HG03103 (cell line): ENCODE data around the gene C1S.
A peak's percentile ranks its signal among the peaks of the same experiment; 100 is the strongest.
"Not testable (repeated sequence)": the region's sequence is repeated elsewhere in the genome, so short reads cannot be mapped to it uniquely, and the experiment has no call there.

ENCODE experiments used
- ATAC-seq: cut with Tn5 transposase; IDR thresholded peaks from one replicate; pipeline ENCODE4 v1.9.1; 2021; ENCODE audit warnings: low read depth; ENCODE audit not compliant: unreplicated experiment

Gene C1S

DNA sequence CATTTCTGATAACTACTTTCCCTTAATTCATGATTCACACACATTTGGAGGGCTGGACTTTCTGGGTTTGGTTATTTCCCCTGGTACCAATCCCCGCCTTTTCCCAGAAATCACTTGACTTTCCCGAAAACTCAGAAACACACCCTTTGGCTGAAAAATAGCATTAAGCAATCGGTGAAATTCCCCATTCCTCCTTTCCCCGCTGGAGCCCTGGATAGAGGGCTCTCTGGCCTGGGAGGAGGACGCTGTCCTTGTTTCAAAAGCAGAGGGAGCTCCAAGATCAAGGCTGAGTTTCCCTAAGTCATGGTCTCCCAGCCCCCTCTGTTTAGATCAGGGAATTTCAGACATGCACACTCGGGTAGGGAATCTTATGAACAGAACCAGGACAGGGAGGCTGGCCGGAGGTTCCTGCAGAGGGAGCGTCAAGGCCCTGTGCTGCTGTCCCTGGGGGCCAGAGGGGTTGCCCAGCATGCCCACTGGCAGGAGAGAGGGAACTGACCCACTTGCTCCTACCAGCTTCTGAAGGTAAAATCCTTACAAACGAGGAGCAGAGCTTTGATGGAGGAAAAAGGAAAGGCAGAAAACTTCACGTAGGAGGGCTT is at the start of gene C1S:
C1S (plus strand) TSS at position 366 of the 602 bp plus-strand sequence. CDS start 1,195 bp downstream, outside the sequence.
- no peak for ATAC-seq

DNA sequence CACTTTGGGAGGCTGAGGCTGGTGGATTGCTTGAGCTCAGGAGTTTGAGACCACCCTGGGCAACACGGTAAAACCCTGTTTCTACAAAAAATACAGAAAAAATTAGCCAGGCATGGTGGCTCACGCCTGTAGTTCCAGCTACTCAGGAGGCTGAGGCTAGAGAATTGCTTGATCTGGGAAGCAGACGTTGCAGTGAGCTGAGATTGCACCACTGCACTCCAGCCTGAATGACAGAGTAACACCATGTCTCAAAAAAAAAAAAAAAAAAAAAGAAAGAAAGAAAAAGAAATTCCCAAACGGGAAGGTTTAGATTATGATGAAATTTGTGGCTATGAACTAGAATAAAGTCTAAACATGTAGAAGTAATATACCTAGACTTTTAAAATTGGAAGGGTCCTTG is 49.1 kb upstream of the C1S start:
- ATAC-seq, result not testable (repeated sequence)

DNA sequence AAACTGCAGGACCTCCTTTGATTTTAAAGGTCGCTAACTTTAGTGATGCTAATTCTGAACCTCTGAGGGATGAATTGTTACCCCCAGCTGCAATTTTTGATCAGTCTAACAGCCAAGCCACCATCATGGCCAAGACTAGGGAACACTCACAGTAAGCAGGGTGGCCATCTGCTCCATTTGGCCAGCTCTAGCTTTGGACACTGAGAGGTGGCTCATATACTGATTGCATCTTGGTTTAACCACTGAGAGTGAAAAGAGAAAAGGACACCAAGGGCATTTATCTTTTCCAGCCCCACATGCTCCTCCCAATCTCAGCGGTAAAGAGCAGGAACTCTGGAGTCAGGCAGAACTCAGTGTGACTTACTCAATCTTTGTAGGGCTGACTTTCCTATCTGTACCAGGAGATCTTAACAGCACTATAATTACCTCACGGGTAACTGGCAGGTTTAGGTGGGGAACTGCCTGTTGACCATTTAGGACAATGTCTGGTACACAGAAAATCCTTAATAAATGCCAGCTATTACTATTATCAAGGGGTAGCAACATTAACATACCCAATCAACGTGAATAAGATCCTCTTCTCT is 48.4 kb upstream of the C1S start:
- no peak for ATAC-seq

DNA sequence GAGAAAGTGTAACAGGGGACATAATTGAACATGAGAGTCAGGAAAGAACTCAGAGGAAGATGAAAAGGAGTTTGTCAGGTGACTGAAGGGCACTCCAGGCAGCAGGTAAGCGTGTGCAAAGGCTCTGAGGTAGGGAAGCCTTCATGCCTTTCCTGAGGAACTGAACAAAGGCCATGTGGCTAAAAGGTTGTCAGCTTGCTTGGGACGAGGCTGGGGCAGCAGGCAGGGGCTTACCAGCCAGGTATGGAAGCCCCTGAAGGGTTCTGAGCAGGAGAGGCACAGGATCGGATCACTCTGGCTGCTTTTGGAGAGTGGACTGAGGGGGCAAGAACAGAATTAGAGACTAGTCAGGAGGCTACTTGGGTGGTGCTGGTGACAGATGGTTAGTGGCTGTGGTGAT is 47.4 kb upstream of the C1S start:
- ATAC-seq, result no peak

DNA sequence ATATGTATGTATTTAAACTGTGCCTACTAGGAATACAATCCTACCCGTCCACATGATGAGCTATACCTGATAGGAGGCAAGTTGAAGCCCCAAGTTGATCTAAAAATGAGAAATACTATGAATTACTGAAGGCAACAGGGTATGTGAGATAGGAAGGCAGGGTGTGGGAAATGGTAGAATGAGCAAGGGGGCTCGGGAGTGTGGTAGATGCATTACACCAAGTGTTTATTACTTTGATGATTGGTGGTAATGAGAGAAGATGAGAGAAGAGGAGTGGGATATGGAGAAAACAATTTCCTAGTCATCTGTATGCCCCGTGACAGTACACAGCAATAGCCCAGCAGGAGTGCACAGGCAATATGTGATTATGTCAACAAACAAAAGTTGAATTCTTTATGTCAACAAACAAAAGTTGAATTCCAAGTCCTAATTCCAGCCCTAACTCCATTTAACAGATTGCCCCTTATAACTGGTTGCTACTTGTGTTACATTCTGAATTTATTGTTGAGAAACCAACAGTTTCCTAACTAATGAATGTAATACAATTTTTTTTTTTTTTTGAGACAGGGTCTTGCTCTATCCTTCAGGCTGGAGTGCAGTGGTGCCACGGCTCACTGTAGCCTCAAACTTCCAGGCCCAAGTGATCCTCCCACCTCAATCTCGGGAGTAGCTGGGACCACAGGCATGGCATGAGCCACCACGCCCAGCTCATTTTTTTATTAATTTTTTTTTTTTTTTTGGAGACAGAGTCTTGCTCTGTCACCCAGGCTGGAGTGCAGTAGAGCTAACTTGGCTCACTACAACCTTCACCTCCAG is 44.8 kb upstream of the C1S start:
- no peak for ATAC-seq

DNA sequence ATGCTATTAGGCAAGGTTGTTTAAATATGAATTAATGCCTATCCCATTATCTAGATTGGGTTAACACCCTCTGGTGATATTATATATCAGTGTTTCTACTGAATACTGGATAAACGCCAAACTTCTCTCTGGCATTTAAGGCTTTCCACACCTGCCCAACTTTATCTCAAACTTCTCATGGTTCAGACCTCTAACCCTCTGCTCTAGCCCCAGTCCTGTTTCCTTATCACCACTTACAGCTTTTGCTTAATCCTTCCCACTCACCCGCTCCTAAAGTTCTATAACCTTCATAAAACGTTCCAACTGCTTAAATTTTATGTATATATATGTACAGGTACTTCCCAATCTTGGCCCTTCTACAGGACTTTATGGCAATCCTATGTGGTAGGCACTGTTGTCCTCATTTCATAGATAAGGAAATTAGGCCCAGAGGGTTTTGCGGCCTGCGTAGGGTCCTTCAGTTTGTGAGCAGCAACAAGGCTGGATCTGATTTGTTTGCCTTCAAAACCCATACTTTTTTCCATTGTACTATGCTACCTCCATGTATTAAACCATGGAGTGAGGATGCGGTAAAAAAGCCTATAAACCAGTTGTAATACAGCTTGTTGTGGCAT is 43.5 kb upstream of the C1S start:
- no peak for ATAC-seq

DNA sequence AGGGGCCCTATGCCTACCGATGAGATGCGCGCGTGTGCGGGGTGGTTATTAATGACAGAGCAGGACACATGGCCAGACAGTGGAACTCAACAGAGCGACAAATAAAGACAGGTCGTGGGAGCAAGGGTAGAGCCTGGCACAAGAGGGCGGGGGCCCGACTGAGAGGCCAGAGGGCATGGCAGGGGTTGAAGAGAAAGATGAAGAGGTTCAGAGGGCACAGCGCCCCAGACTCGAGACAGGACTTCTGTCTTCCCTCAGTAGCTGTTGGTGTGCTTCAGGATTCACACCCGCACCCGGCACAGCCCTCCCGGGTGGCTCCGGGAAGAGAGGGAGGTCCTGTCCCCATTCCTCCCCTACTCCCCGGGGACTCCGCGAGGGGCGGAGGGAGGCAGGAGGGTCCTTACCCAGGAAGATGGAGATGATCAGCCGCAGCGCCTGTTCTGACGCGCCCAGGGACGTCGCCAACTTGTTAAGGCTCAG is 42.6 kb upstream of the C1S start:
- ATAC-seq, result peak; percentile 12

DNA sequence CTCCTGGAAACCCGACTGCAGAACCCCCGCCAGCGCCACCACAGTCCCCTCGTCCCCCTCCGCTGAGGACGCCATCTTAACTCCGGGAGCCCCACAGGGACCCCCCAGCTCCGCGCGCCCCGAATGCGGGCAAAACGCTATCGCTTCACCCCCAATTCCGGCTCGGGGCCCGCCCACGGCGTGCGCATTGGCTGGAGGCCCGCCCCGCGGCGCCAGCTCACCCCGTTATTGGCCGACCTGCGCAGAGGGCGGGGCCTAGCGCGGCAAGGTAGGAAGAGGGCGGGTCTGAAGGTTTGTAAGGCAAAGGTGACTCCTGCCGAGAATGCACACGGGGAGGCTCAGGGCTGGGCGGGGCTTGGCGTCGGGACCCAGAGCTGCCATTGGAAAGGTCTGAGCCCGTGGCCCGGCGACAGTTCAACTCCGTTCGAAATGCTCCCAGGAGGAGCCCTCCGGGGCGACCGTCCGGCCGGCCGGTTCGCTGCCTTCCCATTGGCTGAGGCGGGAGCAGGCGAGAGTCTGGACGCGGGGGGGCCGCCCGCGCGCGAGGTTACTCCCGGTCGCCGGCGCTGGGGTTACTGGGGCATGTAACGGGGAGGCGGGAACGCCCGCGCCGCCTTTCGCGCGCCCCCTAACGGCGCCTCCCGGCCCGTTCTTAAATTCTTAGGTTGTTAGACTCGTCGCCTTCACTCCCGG is 42.0 kb upstream of the C1S start, which contains the start of gene LPCAT3:
LPCAT3 (minus strand) TSS at position 127 of the 693 bp plus-strand sequence; CDS start at position 75, 52 bp downstream.
- ATAC-seq, result peak; percentile 86

DNA sequence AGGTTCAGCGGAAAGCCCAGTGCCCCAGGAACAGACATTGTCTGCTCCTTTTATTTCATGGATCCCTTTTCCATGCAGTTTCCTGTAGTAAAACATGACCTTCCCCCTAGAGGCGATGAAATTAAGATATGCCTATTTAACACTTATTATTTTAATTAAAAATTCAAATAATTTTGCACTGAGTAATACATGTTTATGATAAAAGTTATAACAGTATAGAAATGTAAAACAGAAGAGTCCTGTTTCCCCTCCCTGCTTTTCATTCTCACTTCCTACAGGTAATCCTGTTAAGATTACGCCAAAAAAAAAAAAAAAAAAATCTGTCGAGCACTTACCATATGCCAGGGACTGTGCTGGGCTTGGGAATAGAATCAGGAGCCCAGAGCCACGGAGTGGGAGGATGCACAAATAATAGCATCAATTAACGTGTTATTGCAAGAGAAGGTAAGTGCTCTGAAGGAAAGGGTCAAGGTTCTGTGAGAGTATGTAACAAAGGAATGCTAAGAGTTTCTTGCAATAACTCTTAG is 41.4 kb upstream of the C1S start:
- ATAC-seq, result no peak

DNA sequence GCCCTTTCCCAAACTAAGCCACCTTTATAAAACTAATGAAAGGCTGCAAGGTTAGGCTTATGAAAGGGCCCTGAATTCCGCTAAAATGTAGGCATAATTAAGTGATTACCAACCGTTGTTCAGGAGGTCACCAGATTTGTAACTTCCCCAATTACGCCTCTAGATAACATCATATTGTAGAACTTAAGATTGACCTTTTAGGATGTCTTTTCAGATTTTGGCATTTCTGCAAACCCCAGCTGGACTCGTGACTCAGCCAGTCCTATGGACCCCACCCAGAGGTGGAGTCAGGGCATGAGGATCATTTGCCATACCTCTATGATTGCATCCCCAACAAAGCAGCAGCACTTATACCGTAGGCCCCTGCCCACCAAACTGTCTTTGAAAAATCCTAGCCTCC is 38.6 kb upstream of the C1S start:
- ATAC-seq, result no peak

DNA sequence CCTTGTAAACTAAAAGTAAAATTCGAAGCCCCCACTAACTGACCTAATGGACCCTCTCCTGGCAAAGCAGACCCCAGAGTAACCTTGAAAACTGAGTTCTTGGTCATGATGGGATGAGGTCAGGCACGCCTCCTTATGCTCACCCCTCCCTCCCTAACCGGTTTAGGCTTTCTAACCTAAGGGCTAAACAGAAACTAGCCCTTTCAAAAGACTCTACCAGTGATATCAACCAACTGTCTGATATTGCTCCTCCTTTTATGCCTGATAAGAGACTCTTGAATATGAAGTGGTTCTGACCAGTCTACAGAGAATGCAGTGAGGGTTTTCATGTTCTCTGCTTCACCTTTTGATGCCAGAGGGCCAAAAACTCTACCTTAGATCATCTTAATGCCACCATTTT is 37.4 kb upstream of the C1S start:
- no peak for ATAC-seq

DNA sequence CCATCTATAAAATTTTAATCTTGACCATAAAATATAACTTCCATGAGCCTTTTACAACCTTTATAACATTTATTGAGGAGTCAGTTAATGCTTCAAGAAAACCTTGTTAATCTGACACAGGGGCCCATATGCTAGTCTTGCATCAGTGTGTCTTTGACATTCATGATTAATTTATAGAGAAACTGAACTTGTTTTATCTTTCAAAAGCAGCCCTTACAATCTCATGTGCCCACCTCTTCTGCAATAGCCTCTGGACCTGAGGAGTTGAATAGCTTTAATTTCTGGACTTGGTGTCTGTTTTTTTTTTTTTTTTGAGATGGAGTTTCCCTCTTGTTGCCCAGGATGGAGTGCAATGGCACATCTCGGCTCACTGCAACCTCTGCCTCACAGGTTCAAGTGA is 33.7 kb upstream of the C1S start:
- no peak for ATAC-seq

DNA sequence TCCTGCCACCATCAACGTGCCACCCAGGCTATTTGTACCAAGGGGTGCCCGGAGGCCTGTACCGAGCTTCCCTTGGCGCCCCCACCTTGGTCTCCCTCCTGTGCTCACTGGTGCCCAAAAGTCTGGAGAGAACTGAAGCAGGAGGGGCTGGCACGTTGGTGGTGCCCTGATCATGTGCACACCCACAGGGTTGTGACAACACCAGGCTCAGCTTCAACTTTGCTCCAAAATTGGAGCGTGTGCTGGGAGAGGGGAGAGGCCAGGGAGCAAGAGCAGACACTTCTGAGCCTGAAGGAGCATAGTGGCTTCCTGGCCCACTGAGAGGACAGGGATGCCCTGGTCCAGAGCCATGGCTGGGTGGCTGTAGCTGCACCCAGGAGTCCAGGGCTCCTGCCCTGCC is 29.2 kb upstream of the C1S start:
- ATAC-seq, result no peak

DNA sequence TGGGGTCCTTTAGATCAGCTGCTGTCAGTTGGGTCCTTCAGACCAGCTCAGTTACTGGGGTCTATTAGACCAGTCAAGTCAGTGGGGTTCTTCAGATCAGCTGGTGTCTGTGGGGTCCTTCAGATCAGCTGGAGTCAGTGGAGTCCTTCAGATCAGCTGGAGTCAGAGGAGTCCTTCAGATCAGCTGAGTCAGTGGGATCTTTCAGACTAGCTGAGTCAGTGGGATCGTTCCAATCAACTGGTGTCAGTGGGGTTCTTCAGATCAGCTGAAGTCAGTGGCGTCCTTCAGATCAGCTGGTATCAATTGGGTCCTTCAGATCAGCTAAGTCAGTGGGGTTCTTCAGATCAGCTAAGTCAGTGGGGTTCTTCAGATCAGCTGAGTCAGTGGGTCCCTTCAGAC is 27.5 kb upstream of the C1S start:
- no peak for ATAC-seq

DNA sequence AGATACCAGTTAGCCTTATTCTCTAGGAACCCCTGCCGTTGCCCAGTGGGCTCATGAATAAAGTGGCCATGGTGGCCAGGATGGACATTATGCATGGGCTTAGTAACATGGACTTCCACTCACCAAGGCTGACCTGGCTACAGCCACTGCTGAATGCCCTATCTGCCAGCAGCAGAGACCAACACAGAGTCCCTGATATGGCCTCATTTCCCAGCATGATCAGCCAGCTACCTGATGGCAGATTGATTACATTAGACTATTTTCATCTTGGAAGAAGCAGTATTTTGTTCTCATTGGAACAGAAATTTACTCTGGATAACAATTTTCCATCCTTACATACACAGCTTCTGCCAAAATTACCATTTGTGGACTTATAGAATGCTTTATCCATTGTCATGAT is 26.1 kb upstream of the C1S start:
- ATAC-seq, result no peak

DNA sequence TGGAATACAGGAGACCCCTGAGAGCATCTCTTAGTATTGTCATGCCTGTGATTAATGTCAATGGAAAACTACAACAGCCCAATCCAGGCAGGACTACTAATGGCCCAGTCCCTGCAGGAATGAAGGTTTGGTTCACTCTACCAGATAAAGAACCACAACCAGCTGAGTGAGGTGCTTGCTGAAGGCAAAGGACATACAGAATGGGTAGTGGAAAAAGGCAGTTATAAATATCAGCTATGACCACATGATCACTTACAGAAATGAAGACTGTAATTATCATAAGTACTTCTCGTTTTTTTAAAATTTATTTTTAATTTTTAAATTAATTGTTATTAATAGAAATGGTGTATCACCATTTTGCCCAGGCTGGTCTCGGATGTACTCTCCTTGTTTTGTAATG is 25.1 kb upstream of the C1S start:
- no peak for ATAC-seq

DNA sequence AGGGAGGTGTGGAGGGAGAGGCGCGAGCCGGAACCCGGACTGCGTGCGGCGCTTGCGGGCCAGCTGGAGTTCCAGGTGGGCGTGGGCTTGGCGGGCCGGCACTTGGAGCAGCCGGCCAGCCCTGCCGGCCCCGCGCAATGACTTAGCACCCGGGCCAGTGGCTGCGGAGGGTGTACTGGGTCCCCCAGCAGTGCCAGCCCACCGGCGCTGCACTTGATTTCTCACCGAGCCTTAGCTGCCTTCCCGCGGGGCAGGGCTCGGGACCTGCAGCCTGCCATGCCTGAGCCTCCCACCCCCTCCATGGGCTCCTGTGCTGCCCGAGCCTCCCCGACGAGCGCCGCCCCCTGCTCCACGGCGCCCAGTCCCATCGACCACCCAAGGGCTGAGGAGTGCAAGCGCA is 23.1 kb upstream of the C1S start:
- ATAC-seq, result not testable (repeated sequence)

DNA sequence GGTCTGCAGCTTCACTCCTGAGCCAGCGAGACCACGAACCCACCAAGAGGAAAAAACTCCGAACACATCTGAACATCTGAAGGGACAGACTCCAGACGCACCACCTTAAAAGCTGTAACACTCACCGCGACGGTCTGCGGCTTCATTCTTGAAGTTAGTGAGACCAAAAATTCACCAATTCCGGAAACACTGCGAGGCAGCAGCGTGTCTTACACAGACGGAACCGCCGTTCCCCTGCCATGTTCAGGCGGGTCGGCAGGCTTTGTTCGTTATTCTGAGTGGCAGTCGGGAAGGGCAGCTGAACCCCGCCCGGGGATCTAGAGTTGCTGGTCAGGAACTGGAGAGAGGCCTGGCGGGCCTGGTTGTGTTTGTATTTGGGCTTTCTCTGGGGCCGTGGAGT is 21.9 kb upstream of the C1S start:
- ATAC-seq, result no peak

DNA sequence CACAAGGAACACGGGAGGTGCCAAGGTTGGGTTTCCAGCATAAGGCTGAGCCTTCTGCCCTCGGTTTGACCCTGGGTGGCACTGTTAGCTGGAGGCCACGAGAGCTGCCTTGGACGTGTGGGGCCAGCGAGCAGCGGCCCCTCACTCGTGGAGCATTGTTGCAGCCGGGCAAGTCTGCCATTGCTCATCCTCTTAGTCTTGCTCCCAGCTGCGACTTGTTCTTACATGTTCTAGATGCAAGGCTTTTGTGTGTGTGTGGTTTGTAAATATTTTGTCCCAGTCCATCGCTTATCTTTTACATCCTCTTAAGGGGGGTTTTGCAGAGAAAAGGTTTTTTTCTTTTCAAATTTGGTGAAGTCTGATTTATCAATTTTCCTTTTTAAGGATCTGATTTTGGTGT is 21.1 kb upstream of the C1S start:
- no peak for ATAC-seq

DNA sequence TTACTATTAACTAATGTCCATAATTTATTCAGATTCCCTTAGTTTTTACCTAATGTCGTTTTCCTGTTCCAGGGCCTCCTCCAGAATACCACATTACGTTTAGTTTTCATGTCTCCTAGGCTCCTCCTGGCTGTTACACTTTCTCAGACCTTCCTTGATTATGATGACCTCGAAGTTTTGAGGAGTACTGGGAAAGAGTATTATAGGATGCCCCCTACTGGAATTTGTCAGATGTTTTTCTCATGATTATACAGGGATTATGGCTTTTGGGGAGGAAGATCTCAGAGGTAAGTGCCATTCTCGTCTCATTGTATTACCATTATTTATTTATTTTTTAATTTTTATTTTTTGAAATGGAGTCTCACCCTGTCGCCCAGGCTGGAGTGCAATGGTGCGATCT is 17.7 kb upstream of the C1S start:
- no peak for ATAC-seq
